ENCODE measurements around the gene S100A2. TPM values are rescaled to one million over a fixed set of nuclear protein-coding genes. Genes with fewer than 3 reads are reported as not detected.

S100A2 gene
- total RNA-seq, 1 experiment from 2014 or later, result 5.3 TPM

GRCh38 chr1:153515504-153516394 is 49.9 kb downstream of the S100A2 start:
- H3K4me3 ChIP-seq, result no peak overlapping the region

GRCh38 chr1:153513666-153514065 is 52.0 kb downstream of the S100A2 start:
- no peak overlapping the region for H3K27ac ChIP-seq
- H3K4me1 ChIP-seq (replicated peaks), result peaks cover 11% of the 10 kb centered on the region; the same call in 1 of the 2 replicates
- no peak for DNase-seq (ENCODE audit: low read depth in 1 of 2, low spot score in 2 of 2)
- H3K36me3 ChIP-seq, result no peaks in the 10 kb centered on the region
- H3K27me3 ChIP-seq (replicated peaks), result no peaks in the 10 kb centered on the region
- no peak overlapping the region for H3K4me3 ChIP-seq
- no peaks in the 10 kb centered on the region for H3K9me3 ChIP-seq (replicated peaks)

More at GRCh38 chr1:153515504-153516394, 49.9 kb downstream of the S100A2 start:
- H3K36me3 ChIP-seq, result no peaks in the 10 kb centered on the region
- H3K27ac ChIP-seq, result no peak overlapping the region
- peaks cover 9% of the 10 kb centered on the region; the same call in 1 of the 2 replicates for H3K4me1 ChIP-seq (replicated peaks)
- DNase-seq (ENCODE audit: low read depth in 1 of 2, low spot score in 2 of 2), result no peak
- H3K9me3 ChIP-seq (replicated peaks), result no peaks in the 10 kb centered on the region
- H3K27me3 ChIP-seq (replicated peaks), result no peaks in the 10 kb centered on the region

GRCh38 chr1:153513023-153513422 is 52.6 kb downstream of the S100A2 start:
- H3K4me1 ChIP-seq (replicated peaks), result peaks cover 12% of the 10 kb centered on the region
- H3K27me3 ChIP-seq (replicated peaks), result no peaks in the 10 kb centered on the region
- DNase-seq (ENCODE audit: low read depth in 1 of 2, low spot score in 2 of 2), result no peak
- H3K9me3 ChIP-seq (replicated peaks), result no peaks in the 10 kb centered on the region
- no peak overlapping the region for H3K27ac ChIP-seq
- no peak overlapping the region for H3K4me3 ChIP-seq
- H3K36me3 ChIP-seq, result no peaks in the 10 kb centered on the region

Other genes with a start within 250 kb of the S100A2 start
- gene PGLYRP4, start 217.0 kb downstream of the S100A2 start, total RNA-seq (2014; rRNA removed; shearing (Covaris generic)), result not detected in 2 replicates
- gene S100A9, start 208.0 kb downstream of the S100A2 start, total RNA-seq (2014; rRNA removed; shearing (Covaris generic)), result not detected in 2 replicates
- not detected in 2 replicates for gene S100A12, start 190.2 kb downstream of the S100A2 start, total RNA-seq (2014; rRNA removed; shearing (Covaris generic))
- gene S100A8, start 174.8 kb downstream of the S100A2 start, total RNA-seq (2014; rRNA removed; shearing (Covaris generic)), result not detected in 2 replicates
- not detected in 2 replicates for gene S100A7A, start 149.3 kb downstream of the S100A2 start, total RNA-seq (2014; rRNA removed; shearing (Covaris generic))
- not detected in 2 replicates for gene S100A7, start 105.2 kb downstream of the S100A2 start, total RNA-seq (2014; rRNA removed; shearing (Covaris generic))
- 609 and 771 TPM in 2 replicates for gene S100A6, start 29.9 kb downstream of the S100A2 start, total RNA-seq (2014; rRNA removed; shearing (Covaris generic))
- not detected in 2 replicates for gene S100A5, start 24.9 kb downstream of the S100A2 start, total RNA-seq (2014; rRNA removed; shearing (Covaris generic))
- gene S100A4, start 20.0 kb downstream of the S100A2 start, total RNA-seq (2014; rRNA removed; shearing (Covaris generic)), result 5.0 and 9.5 TPM in 2 replicates
- 0.31 and 2.9 TPM in 2 replicates for gene S100A3, start 16.6 kb downstream of the S100A2 start, total RNA-seq (2014; rRNA removed; shearing (Covaris generic))
- gene S100A16, start 47.3 kb upstream of the S100A2 start, total RNA-seq (2014; rRNA removed; shearing (Covaris generic)), result 38.8 and 39.8 TPM in 2 replicates
- not detected in 2 replicates for gene S100A14, start 50.5 kb upstream of the S100A2 start, total RNA-seq (2014; rRNA removed; shearing (Covaris generic))
- gene S100A13, start 61.7 kb upstream of the S100A2 start, total RNA-seq (2014; rRNA removed; shearing (Covaris generic)), result 74.0 and 135 TPM in 2 replicates
- gene S100A1, start 62.6 kb upstream of the S100A2 start, total RNA-seq (2014; rRNA removed; shearing (Covaris generic)), result 0.32 TPM in 1 of 2 replicates, not detected in the other
- gene CHTOP, start 68.2 kb upstream of the S100A2 start, total RNA-seq (2014; rRNA removed; shearing (Covaris generic)), result 31.0 and 50.8 TPM in 2 replicates
- gene SNAPIN, start 92.9 kb upstream of the S100A2 start, total RNA-seq (2014; rRNA removed; shearing (Covaris generic)), result 48.0 and 59.3 TPM in 2 replicates
- gene ILF2, start 105.1 kb upstream of the S100A2 start, total RNA-seq (2014; rRNA removed; shearing (Covaris generic)), result 347 and 370 TPM in 2 replicates
- 0.05 TPM in 1 of 2 replicates, not detected in the other for gene NPR1, start 112.8 kb upstream of the S100A2 start, total RNA-seq (2014; rRNA removed; shearing (Covaris generic))
- 17.2 and 23.4 TPM in 2 replicates for gene INTS3, start 162.2 kb upstream of the S100A2 start, total RNA-seq (2014; rRNA removed; shearing (Covaris generic))
- 5.7 and 11.9 TPM in 2 replicates for gene SLC27A3, start 209.6 kb upstream of the S100A2 start, total RNA-seq (2014; rRNA removed; shearing (Covaris generic))